ENCODE results near the gene CUX1. TPM values are rescaled to one million over a fixed set of nuclear protein-coding genes. Genes with fewer than 3 reads are reported as not detected.

The CUX1 gene
- total RNA-seq, 1 donor from 2014 or later, result 118 TPM

DNA sequence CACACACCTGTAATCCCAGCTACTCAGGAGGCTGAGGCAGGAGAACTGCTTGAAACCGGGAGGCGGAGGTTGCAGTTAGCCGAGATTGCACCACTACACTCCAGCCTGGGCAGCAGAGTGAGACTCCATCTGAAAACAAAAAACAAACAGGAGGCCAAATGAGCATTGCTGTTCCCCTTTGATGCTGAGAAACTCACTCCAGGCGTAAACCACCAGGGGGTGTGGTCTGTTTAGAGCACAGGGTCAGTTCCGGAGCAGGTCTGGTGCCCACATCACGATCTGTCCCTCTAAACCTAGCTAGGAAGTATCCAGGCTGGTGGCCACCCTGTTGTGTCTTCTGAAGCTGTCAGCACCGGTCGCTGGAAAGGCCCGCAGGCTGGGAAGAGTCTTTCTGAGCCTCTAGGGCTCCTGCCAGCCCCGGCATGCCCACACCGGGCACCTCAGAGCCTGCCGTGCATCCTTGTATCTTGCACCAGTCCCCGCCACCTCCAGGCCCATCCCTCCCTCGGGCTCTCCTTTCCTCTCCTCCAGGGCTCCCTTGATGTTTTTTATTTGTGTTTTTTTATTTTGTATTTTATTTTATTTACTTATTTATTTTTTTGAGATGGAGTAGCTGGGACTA is 402.9 kb downstream of the CUX1 start:
- H3K36me3 Mint-ChIP-seq (ENCODE audit: low read depth), result peaks cover 8% of the 10 kb centered on the region
- peak; percentile 89 for DNase-seq (ENCODE audit: low spot score)
- peak overlapping the region; percentile 73 for H3K27ac Mint-ChIP-seq (ENCODE audit: unreplicated experiment)
- no peaks in the 10 kb centered on the region for H3K9me3 Mint-ChIP-seq (ENCODE audit: low read depth)
- no peaks in the 10 kb centered on the region for H3K27me3 Mint-ChIP-seq (ENCODE audit: low read depth)
- TF ChIP-seq CTCF (IDR thresholded peaks at IDR 0.05), result peak; percentile 18
- H3K4me3 Mint-ChIP-seq (ENCODE audit: unreplicated experiment), result no peak overlapping the region
- peaks cover 35% of the 10 kb centered on the region for H3K4me1 Mint-ChIP-seq (ENCODE audit: low read depth)

GRCh38 chr7:102220960-102221800 is 403.8 kb downstream of the CUX1 start:
- Mint-ChIP-seq H3K9me3 (ENCODE audit: low read depth) (no peaks in the 10 kb centered on the region), H3K27ac (ENCODE audit: unreplicated experiment) (peak overlapping the region; percentile 80), H3K36me3 (ENCODE audit: low read depth) (peaks cover 6% of the 10 kb centered on the region), H3K27me3 (ENCODE audit: low read depth) (no peaks in the 10 kb centered on the region), H3K4me1 (ENCODE audit: low read depth) (peaks cover 35% of the 10 kb centered on the region), H3K4me3 (ENCODE audit: unreplicated experiment) (no peak overlapping the region)
- peak; percentile 72 for DNase-seq (ENCODE audit: low spot score)
- TF ChIP-seq CTCF (IDR thresholded peaks at IDR 0.05), result no peak

DNA sequence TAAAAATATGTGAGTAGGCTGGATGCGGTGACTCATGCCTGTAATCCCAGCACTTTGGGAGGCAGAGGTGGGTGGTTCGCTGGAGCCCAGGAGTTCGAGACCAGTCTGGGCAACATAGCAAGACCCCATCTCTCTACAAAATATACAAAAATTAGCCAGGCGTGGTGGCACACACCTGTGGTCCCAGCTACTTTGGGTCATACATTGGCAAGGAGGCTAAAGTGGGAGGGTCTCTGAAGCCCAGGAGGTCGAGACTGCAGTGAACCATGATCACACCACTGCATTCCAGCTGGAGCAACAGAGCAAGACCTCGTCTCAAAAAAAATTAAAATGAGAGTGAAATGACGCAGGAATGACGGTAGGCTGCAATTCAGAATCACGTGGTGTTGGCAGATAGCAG is 404.5 kb downstream of the CUX1 start:
- no peak for DNase-seq (ENCODE audit: low spot score)
- H3K9me3 Mint-ChIP-seq (ENCODE audit: low read depth), result no peaks in the 10 kb centered on the region
- H3K27me3 Mint-ChIP-seq (ENCODE audit: low read depth), result no peaks in the 10 kb centered on the region
- H3K4me3 Mint-ChIP-seq (ENCODE audit: unreplicated experiment), result no peak overlapping the region
- no peak for TF ChIP-seq CTCF (IDR thresholded peaks at IDR 0.05)
- H3K4me1 Mint-ChIP-seq (ENCODE audit: low read depth), result peaks cover 35% of the 10 kb centered on the region
- peaks cover 4% of the 10 kb centered on the region for H3K36me3 Mint-ChIP-seq (ENCODE audit: low read depth)
- H3K27ac Mint-ChIP-seq (ENCODE audit: unreplicated experiment), result peak overlapping the region; percentile 80

- peaks cover 2% of the 10 kb centered on the region for H3K36me3 Mint-ChIP-seq (ENCODE audit: low read depth)
- no peak for TF ChIP-seq CTCF (IDR thresholded peaks at IDR 0.05)
- peak overlapping the region; percentile 51 for H3K27ac Mint-ChIP-seq (ENCODE audit: unreplicated experiment)
- no peak for DNase-seq (ENCODE audit: low spot score)
- no peak overlapping the region for H3K4me3 Mint-ChIP-seq (ENCODE audit: unreplicated experiment)
- H3K27me3 Mint-ChIP-seq (ENCODE audit: low read depth), result no peaks in the 10 kb centered on the region
- peaks cover 35% of the 10 kb centered on the region for H3K4me1 Mint-ChIP-seq (ENCODE audit: low read depth)
- no peaks in the 10 kb centered on the region for H3K9me3 Mint-ChIP-seq (ENCODE audit: low read depth)
Observed at GRCh38 chr7:102222445-102222844, 405.0 kb downstream of the CUX1 start.

DNA sequence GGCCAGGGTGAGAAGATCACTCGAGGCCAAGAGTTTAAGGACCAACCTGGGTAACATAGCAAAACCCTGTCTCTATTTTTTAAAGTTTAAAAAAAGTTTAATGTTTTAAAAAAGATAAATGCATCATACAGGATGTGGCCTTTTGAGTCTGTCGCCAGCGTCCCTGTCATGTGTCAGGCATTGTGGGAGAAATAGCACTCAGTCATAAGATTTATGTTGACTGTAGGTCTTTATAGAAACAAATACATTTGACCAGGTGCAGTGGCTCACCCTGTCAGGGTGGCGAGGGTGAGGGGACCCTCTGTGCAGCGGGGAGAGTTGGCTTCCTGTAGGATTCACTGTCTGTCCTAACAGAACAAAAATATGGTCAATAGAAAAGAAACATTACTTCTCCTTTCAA is 405.8 kb downstream of the CUX1 start:
- peaks cover 35% of the 10 kb centered on the region for H3K4me1 Mint-ChIP-seq (ENCODE audit: low read depth)
- H3K9me3 Mint-ChIP-seq (ENCODE audit: low read depth), result no peaks in the 10 kb centered on the region
- DNase-seq (ENCODE audit: low spot score), result no peak
- H3K4me3 Mint-ChIP-seq (ENCODE audit: unreplicated experiment), result no peak overlapping the region
- peaks cover 2% of the 10 kb centered on the region for H3K36me3 Mint-ChIP-seq (ENCODE audit: low read depth)
- no peak for TF ChIP-seq CTCF (IDR thresholded peaks at IDR 0.05)
- H3K27ac Mint-ChIP-seq (ENCODE audit: unreplicated experiment), result peak overlapping the region; percentile 8
- no peaks in the 10 kb centered on the region for H3K27me3 Mint-ChIP-seq (ENCODE audit: low read depth)
